HG03097 (cell line): ENCODE measurements around the gene GBF1.
"Not testable (repeated sequence)": the region's sequence is repeated elsewhere in the genome, so short reads cannot be mapped to it uniquely, and the experiment has no call there.

ENCODE experiments used
- ATAC-seq: cut with Tn5 transposase; IDR thresholded peaks from one replicate; pipeline ENCODE4 v1.9.1; 2021; ENCODE audit not compliant: unreplicated experiment, low FRiP score

The GBF1 gene

DNA sequence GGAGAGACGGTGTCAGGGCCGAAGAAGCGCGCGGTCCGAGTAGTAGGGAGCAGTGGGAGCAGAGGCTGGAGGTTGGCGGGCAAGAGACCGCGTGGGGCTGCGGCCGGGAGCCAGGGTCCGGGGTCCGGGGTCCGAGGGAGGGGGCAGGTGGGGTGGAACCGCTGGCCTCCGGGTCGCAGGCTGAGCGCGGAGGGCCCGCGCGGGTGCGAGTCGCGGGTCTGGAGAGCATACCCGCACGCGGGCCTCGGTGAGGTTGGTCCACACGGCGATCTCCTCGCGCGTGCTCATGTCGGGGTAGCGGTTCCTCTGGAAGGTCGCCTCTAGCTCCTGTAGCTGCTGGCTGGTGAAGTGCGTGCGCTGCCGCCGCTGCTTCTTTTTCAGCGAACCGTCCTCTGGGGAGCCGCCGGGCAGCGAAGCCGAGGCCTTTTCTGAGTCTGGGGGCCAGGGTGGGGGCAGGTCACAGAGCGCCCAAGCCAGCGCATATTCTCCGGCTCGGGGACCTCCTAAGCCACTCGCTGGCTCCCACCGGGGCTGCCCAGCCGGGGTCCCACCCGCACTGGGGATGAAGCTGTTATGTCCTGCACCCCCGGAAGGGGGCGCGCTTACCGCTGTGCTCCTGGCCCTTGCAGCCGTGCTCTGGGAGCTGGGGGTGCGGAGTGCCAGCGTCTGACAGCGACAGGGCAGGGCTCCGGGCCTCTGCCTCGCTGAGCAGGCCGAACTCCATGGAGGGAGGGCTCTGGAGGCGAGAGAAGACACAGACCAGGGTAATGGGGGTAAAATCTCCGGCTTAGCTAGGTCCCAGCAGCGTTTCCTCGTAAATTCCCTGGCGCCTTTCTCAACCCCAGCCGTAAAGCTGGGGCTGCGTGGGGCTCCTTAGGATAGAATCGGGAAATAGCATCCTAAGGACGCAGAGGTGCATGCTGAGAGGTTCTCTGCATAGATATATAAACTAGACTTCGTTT lies 13.7 kb upstream of the GBF1 start:
- ATAC-seq, result no peak

DNA sequence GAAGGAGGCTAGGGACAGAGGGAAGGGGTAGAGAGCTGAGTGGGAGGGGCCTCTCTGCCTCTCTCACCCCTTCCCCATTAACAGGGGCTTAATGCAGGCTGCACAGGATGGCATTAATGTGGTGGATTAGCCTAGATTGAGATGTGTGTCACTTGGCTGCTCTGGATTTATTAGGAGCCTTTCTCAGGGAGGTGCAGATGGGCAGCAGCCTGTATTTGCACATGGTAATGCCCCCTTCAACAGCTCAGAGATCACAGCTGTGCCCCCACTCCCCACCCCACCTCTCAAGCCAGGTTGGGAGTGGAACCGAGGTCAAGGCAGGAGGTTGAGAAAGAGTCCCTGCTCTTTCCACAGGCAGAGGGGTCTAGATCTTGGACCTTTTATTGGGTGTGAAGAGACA lies 11.3 kb upstream of the GBF1 start:
- no peak for ATAC-seq

DNA sequence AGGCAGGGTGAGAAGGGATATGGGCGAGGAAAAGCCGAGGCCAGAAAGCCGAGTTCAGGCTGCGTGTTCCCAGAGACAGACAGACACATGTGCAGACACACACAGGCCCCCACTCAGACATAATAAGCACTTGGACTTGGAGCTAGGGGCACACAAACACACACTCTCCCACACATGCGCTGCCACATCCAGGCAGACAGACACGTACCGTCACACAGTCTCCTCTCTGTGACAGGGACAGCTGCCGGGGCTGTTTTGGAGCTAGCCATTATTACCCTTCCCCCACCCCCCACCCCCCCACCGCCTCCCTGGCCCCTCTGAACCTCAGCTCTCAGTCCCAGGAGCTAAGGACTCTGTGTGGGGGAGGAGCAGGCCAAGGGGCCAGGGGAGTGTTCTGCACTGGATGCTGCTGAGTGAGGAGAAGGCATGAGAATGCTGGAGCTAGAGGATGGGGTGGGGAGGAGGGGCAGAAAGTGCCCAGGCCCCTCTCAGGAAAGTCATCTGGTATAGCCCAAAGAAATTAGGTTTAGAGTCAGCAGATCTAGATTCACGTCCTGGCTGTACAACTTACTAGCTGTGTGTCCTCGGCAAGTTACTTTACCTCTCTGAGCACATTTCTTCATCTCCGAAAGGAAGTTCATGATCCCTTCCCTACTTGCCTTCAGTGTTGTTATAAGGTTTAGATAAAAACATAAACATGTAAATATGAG lies 10.3 kb upstream of the GBF1 start:
- no peak for ATAC-seq

DNA sequence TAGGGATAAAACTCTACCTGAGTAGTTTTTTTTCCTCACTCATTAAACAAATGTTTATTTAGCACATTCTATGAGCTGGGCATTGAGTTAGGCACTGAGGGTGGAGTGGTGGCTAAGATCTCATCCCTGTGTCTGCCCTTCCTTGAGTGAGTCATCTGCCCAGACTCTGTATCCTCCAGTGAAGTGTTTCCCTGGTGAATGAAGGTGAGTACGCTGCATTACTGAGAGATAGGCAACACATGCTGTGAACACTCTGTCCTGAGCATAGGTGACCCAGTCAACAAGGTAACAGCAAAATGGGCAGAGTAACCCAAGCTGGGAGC lies 9.8 kb upstream of the GBF1 start:
- ATAC-seq, result no peak

DNA sequence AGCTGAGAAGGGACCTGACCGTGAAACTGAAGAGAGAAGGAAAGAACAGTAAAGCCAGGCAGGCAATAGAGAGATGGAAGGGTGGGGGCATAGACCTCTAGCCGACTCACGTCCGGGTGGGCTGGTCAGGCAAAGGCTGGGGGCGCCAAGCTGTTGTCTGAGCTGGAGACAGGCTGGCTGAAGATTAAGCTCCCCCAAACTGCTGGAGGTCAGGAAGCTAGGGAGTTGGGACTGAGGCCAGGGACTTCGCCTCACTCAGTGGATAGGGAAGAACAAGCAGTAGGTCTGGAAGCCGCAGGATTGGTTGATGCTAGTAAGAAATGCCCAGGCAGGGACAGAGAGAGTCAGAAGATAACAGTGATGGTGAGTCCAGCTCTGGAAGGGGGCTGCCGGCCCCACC lies 9.3 kb upstream of the GBF1 start:
- no peak for ATAC-seq

DNA sequence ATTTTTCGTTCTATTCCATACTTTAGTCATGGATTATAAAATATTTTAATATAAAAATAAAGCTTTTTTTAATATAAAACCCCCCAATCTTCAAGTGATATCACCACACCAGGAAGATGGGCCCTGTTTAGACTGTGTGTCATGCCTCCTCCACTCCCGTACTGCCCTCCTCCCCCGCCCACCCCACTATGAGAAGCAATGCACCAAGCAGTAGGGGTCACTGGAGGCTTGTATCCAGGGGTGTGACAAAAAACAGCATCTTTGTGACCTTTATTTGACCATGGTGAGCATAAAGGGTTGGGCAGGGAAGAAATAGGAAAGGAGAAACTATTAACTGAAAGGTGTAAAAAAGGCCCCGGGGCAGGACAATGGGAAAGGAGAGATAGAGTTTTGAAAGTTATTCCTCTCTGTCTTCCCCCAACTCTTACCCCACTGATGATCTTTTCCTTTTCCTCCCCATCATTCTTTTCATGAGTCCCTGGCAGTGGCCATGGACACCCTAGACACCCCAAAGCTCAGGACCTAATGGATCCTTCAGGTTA lies 7.5 kb upstream of the GBF1 start:
- ATAC-seq, result no peak

DNA sequence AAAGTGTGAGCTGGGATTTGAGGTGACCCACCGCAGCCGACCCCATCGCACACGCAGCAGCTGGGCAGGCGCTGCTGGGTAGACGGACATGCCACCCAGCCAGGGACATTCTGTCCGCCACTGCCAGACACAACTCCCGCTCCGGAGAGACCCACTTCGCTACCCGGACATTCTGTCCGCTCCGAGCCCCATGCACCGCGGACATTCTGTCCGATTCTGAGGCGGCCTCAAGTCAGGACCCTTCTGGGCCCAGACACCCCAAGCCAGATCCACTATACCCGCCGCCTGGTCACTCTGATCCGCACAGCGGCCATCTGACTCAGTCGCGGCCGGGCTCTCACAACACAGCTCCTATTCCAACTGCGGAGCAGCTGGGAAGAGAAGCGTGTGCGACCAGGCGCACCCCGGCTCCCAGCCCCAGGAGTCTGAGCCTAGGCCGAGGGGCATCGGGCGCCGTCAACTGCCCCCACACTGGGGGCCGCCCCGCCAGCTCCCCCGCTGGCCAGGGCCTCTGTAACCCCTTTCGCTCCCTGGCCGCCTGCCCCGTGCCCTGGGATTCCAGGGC lies 4.8 kb upstream of the GBF1 start:
- ATAC-seq, result no peak

DNA sequence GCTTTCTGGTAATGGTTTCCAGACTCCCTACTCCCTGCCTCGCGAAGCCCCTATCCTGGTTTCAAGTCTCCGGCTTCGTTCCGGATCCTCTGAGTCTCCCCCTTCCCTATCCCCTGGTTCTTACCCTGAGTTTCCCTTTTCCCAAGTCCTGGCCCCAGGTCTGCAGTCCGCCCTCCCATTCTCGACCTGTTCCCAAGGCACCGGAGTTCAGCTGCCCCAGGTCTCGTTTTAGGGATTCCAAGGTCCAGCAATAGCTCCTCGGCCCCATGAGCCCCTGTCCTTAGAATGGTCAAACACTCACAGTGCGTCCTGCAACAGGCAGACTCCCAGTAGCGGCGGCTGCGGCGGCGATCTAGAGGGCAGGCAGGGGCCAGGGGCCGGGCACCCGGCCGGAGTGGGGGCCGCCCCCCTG lies 4.3 kb upstream of the GBF1 start:
- ATAC-seq, result no peak

DNA sequence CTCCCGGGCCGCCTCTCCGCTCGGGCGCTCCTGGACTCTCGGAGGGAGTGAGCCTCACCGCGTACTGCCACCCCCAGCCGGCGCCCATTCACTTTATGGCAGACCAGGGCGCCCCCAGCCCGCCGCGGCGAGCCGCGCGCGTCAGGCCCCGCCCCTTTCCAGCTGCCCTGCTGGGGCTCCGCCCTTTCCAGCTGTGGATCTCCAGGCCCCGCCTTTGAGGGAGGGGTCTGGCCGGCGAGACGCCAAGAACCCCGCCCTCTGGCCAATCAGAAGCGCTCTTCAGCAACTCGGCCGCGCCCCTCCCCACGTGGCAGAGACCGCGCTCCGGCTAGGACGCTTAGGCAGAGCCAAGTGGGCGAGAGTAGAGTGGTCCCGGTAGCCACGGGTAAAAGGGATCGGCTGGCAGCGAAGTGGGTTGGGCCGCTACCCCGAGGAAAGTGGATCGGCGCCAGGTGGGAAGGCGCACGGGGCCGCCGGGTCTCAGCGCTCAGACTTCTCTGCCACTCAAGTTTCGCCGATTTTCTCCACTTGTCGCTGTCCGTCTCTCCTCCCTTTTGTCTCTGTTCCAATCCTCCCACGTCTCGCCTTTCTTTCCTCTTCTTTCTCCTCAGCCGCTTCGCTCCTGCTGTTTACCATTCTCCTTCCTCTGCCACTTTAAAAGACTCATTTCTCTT lies 3.8 kb upstream of the GBF1 start, which contains the start of gene PITX3:
Gene PITX3 (minus strand): TSS at position 69 of the 674 bp plus-strand sequence. CDS start 9,432 bp downstream, outside the sequence.
- ATAC-seq, result peak; percentile 39

DNA sequence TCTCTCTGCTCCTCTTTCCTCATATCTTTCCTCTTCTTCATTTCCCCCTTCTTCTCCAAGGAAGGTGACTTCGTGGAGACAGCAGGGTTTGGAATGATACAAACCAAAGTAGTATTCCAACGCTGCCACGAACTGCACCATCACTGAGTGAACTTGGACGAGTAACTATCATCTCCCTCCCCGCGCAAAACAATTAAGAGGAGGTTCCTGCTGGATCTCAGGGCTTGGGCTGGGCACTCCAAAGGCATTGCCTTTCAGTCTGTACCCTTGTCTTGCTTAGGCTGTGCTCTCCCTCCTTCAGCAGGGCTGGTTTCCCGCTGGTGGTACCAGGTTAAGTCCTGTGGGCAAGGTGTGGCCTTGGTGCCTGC lies 3.2 kb upstream of the GBF1 start:
- no peak for ATAC-seq

DNA sequence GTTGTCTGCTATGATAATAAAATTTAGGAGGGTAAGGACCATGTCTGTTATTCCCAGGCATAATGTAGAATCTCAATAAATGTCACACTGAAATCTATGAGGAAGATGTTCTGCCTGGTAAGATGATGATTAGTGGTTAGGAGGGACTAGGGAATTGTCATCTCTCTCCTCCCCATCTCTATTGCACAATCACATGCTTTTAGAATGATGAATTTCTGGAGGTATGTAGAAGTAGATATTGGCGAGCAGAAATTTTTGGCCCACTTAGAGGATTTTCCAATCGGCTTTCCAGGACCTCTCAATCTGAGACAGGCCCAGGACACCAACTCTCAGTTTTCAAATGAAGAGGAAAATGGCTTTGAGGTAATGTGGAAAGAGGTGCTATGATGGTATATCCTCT lies 2.0 kb upstream of the GBF1 start:
- ATAC-seq, result no peak

DNA sequence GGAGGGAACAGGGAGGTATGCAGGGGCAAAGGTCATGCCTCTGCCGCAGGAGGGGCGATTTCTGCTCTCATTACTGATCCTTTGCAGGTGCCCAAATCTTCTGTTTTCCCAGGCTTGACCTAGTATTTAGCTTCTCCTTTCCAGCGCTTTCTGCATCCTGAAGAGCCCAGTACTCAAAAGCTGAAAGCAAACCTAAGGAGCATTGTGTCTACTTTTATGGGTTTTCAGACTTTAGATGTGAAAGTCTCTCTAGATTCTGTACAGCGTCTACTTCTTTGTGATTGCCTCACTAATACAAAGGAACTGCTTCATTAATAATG lies 560 bp downstream of the GBF1 start:
- ATAC-seq, result no peak

DNA sequence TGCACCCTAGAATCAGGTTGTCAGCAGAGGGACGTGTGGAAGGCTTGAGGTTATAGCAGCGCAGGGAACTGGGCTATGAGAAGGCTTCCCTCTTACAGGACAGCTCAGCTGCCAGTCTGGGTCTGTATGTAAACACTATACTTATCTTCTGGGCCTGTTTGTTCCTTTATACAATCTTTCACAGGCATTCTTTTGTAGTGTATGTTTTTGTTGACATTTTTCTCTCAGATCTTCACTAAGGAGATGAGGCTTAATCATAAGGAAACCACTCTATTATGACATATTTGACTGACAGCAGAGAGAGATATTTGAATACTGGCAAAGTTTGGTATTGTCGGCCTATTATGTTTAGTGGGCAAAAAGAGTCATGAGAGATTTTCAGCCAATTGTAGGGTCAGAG lies 929 bp downstream of the GBF1 start:
- no peak for ATAC-seq

DNA sequence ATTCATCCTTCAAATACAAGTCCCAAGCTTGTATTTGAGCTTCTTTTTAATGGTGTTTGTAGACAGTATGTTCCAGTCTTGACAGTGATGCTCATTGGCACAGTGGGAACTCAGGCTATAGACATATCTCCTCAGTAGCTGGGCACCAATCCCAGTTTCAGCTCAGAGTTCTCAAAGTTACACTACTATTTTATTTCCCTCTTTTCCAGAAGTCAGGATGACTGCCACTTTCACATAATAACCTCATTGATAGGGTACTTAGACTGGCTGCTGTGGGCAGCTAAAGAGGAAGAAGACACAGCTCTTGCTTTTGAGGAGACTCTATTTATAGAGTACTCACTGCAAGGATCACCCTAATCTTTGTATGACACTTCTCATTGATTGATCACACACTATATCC lies 2.4 kb downstream of the GBF1 start:
- no peak for ATAC-seq

DNA sequence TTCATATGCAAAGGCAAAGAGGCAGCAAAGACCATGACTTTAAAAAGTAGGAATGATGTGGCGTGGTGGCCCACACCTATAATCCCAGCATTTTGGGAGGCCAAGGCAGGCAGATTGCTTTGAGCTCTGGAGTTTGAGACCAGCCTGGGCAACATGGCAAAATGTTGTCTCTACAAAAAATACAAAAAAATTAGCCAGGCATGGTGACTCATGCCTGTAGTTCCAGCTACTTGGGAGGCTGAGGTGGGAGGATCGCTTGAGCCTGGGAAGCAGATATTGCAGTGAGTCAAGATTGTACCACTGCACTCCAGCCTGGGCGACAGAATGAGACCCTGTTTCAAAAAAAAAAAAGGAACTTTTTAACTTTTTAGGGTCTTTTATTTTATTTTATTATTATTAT lies 7.2 kb downstream of the GBF1 start:
- ATAC-seq, result not testable (repeated sequence)

DNA sequence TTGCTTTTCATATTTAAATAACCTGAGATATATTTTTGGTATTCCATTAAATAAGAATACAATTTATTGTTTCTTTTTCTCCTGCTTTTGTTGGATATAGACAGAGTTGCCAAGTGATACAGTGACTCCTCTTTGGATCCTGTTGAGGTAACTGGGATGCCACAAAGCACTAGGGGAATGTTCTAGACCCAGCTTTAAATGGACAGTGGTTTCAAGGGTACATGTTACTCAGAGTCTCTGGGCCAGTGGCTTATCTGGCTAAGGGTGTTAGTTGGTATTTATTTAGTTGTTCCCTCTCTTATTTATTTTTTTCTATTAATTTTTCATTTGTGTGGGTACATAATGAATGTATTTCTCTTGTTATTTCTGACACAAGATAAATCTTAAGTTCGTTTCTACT lies 9.1 kb downstream of the GBF1 start:
- no peak for ATAC-seq

DNA sequence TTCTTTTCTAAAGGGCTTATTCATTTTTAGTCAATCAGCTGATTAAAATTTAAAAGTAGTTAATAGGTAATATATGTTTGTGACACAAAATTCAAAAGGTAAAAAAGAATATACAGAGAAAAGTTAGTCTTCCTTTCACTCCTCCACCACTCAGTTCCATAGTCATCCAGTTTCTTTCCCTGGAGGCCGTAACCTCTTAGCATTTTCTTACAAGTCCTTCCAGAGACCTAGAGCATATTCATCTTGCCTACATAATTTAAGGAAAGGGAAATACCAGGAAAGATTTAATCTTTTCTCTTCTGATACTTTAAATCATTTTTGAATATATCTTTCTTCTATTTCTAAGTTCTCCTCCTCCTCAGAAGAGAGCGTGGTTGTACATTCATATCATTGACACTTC lies 10.1 kb downstream of the GBF1 start:
- no peak for ATAC-seq

DNA sequence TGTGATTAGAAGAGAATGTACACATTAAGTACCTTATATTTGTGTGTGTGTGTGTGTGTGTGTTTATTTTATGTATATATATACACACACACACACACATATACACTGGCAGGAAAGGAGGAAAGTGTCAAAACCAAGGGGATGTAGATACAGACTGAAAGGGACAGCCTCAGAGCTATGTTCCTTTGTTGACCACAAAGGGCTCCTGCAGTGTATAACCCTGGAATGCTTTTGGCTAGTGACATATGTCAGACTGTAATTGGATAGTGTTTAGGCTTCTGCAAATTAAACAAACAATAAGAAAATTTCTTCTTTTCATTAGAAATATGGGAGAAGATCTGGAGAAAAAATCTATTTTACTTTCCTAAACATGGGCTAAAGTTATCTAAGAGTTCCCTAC lies 15.9 kb downstream of the GBF1 start:
- ATAC-seq, result no peak

DNA sequence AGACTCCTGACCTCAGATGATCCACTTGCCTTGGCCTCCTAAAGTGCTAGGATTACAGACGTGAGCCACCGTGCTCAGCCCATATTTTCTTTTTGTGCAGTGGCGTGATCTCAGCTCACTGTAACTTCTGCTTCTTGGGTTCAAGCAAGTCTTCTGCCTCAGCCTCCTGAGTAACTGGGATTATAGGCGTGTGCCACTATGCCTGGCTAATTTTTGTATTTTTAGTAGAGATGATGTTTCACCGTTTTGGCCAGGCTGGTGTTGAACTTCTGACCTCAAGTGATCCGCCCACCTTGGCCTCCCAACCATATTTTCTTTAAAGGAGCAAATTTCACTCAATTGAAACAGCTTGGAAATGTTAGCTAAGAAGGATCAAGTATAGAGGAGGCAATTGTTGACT lies 16.5 kb downstream of the GBF1 start:
- ATAC-seq, result no peak

DNA sequence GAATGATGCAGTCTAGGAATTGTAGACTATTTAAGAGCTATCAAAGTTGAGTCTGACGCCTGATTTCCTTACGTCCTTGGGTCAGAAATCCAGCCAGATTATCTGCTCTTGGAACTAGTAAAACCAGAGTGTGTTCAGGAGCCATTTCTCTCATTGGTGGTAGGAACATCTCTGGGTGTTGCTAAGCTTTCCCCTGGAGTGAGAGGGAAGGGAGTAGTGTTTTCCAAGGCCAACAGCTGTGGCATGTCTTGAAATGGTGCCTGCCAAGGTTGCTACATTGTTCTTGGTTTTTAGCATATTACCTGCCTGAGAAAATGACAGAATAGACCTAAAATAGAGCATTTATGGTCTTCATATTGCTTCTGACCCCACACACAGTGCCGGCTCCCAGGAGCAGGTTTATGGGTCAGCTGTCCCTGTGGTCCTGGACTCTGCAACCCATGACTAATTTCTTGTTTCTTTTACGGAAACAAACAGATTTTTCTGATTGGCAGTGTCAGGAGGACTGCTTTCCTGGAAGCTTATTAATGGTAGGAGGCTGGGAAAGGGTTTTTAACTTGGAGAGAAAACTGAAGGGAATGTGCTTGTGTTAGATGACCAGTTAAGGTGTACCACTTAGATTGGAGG lies 17.5 kb downstream of the GBF1 start:
- ATAC-seq, result no peak

DNA sequence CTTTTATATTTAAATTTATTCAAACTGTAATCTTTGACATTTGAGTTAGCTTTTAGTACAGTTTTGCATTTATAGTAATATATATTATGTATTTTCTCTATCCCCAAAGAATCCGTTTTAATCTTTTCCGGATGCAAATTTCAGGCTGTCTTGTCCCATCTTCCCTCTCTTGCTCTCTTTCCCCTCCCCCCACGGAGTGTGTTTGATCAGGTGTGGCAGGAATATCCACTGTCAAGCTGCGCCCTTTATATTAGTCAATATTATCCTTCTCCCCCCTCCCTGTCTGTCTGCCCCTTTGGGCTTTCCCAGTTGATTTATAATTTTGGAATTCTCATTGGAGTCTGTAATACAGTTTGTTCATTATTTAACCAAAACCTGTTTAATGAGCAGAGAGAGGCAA lies 19.0 kb downstream of the GBF1 start:
- no peak for ATAC-seq
